ENCODE data around the gene BCL3. TPM values are rescaled to one million over a fixed set of nuclear protein-coding genes. Genes with fewer than 3 reads are reported as not detected.

Gene BCL3
- total RNA-seq, 1 experiment from 2014 or later: 37.9 TPM

Small RNAs within 50 kb of the gene (microRNA-seq; reads per million reads assigned to microRNA genes)
- gene MIR8085 (ENCODE audit: borderline number of aligned reads): not detected

Other genes starting within 250 kb of the BCL3 start
- 7.3 TPM for gene ZNF180, start 248.2 kb upstream of the BCL3 start, total RNA-seq (2021; ENCODE audit: unreplicated experiment)
- gene CEACAM20, start 219.0 kb upstream of the BCL3 start, total RNA-seq (2021; ENCODE audit: unreplicated experiment): not detected
- gene IGSF23, start 135.1 kb upstream of the BCL3 start, total RNA-seq (2021; ENCODE audit: unreplicated experiment): not detected
- gene PVR, start 104.8 kb upstream of the BCL3 start, total RNA-seq (2021; ENCODE audit: unreplicated experiment): 62.0 TPM
- gene CEACAM19, start 77.2 kb upstream of the BCL3 start, total RNA-seq (2021; ENCODE audit: unreplicated experiment): 4.0 TPM
- not detected for gene CEACAM16, start 49.6 kb upstream of the BCL3 start, total RNA-seq (2021; ENCODE audit: unreplicated experiment)
- 54.3 TPM for gene CBLC, start 29.2 kb downstream of the BCL3 start, total RNA-seq (2021; ENCODE audit: unreplicated experiment)
- gene BCAM, start 60.4 kb downstream of the BCL3 start, total RNA-seq (2021; ENCODE audit: unreplicated experiment): 78.7 TPM
- 96.3 TPM for gene NECTIN2, start 97.6 kb downstream of the BCL3 start, total RNA-seq (2021; ENCODE audit: unreplicated experiment)
- 178 TPM for gene TOMM40, start 142.5 kb downstream of the BCL3 start, total RNA-seq (2021; ENCODE audit: unreplicated experiment)
- 7.2 TPM for gene APOE, start 157.1 kb downstream of the BCL3 start, total RNA-seq (2021; ENCODE audit: unreplicated experiment)
- gene APOC1, start 165.9 kb downstream of the BCL3 start, total RNA-seq (2021; ENCODE audit: unreplicated experiment): 5.1 TPM
- not detected for gene APOC4, start 193.5 kb downstream of the BCL3 start, total RNA-seq (2021; ENCODE audit: unreplicated experiment)
- gene APOC2, start 197.3 kb downstream of the BCL3 start, total RNA-seq (2021; ENCODE audit: unreplicated experiment): not detected
- 102 TPM for gene CLPTM1, start 206.7 kb downstream of the BCL3 start, total RNA-seq (2021; ENCODE audit: unreplicated experiment)